GM21825 (cell line): ENCODE results near the gene MAN2C1.
"Not testable (repeated sequence)": the region's sequence is repeated elsewhere in the genome, so short reads cannot be mapped to it uniquely, and the experiment has no call there.

Experiments
- ATAC-seq: cut with Tn5 transposase; IDR thresholded peaks from one replicate; pipeline ENCODE4 v1.9.1; 2021; ENCODE audit warnings: mild to moderate bottlenecking, moderate library complexity; ENCODE audit not compliant: unreplicated experiment

MAN2C1 gene

DNA sequence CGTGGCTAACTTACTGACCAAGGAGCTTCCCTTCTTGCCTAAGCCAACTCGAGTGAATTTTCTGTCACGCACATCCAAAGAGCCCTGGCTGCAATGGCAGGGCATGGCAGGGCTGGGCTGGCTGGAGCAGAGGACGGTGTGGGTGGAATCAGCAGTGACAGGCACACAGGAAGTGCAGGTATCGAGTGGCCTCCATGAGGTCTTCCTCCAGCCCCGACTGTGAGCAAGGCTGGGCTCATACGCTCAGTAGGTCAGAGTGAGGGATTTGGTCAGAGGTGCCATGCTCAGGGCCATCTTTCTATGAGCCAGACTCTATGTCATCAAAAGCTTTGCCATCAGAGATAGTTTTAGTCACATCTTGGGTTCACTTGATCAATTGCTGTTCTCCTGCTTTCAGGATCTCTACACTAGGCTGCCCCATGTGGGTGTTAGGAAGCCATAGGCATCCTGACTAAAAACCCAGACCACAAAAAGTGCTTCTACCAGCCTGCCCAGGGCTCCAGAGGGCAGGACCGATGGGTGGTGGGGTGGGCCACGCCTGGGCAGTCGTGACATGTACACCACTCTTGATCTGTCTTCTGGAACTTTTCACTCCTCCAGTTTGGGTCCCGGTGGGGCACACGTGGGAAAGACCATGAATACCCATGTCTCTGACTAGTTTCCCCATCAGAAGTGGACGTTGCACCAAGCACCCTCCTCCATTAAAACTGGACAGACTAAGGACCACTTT lies 55.1 kb downstream of the MAN2C1 start:
- ATAC-seq = no peak

DNA sequence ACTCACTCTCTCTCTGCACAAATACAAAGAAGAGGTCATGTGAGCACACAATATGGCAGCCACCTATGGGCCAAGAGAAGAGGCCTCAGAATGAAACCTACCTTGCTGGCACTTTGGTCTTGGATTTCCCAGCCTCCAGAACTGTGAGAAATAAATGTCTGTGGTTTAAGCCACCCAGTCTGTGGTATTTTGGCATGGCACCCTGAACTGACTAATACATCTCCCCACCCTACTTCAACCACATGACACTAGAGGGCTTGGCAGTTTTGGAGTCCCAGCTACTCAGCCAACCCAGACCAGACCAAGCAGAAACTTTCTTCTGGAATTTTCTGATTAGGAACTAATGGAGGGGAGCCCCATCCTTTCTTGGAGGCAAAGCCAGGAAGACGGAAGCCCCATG lies 55.9 kb downstream of the MAN2C1 start:
- not testable (repeated sequence) for ATAC-seq

DNA sequence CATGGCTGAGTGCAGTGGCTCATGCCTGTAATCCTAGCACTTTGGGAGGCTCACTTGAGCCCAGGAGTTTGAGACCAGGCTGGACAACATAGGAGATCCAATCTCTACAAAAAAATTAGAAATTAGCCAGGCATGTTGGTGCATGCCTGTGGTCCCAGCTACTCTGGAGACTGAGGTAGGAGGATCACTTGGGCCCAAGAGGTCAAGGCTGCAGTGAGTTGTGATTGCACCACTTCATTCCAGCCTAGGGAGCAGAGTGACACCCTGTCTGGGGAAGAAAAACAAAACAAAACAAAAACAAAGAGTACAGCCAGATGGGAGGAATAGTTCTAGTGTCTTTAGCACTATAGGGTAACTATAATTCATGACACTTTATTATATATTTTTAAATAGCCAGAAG lies 58.7 kb downstream of the MAN2C1 start:
- no peak for ATAC-seq

DNA sequence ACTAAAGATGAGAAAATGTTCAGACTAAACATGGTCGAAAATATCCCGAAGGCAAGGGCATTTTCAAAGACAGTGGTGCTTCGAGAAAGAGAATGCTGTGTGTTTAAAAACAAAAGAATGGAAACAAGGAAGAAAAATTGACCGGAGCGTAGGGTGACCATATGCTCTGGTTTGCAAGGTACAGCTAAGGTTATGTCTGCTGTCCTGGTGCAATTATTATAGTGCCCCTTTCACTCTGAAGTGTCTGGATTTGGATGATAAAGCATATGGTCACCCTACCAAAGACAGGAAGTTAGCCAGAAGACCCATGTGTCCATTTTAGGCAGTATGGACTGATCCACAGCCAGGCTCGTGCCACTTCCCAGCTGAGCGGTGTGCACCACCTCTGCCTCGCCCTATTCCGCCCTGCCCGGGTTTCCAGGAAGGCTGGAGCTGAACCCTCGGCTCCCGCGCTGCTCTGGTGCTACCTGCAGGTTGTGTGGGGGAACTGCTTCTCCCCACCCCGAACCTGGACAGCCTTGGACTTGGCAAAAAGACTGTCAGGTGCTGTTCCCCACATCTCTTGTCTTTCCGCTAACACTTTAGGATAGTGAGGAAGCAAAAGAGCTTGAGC lies 60.5 kb downstream of the MAN2C1 start:
- no peak for ATAC-seq

DNA sequence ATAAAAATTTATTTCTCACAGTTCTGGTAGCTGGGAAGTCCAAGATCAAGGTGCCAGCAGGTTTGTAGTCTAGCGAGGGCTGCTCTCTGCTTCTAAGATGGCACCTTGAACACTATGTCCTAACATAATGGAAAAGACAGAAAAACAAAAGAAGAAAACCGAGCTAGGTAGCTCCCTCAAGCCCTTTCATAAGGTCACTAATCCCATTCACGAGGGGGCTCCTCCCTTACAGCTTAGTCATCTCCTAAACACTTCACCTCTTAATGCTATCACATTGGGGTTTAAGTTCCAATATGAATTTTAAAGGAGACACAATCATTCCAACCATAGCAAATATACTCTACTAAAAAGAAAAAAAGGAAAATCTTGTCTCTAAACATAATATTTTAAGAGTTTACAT lies 62.2 kb downstream of the MAN2C1 start:
- ATAC-seq = no peak
